Upper lobe of right lung (tissue), 1 donor: ENCODE measurements around the gene NDUFAF2. TPM values are rescaled to one million over a fixed set of nuclear protein-coding genes. Genes with fewer than 3 reads are reported as not detected.

Experiments used
- ATAC-seq: fragments of 200-7000 bp; cut with Tn5 transposase; one replicate; pipeline ENCODE4 v1.9.1; 2020; ENCODE audit warnings: mild to moderate bottlenecking, moderate library complexity
- DNase-seq: peaks from one replicate; pipeline ENCODE4 v3.0.0-alpha.2; 2020
- H3K27ac ChIP-seq: fragments of 200-600 bp; one replicate; pipeline ENCODE4 v1.8.0; 2022
- H3K27me3 ChIP-seq: fragments of 200-600 bp; one replicate; pipeline ENCODE4 v1.8.0; 2022; ENCODE audit warnings: mild to moderate bottlenecking
- H3K36me3 ChIP-seq: fragments of 200-600 bp; one replicate; pipeline ENCODE4 v1.8.0; 2022
- H3K4me1 ChIP-seq: fragments of 200-600 bp; one replicate; pipeline ENCODE4 v1.8.0; 2022
- H3K4me3 ChIP-seq: fragments of 200-600 bp; one replicate; pipeline ENCODE4 v1.8.0; 2022; ENCODE audit warnings: mild to moderate bottlenecking
- H3K9me3 ChIP-seq: fragments of 200-600 bp; one replicate; pipeline ENCODE4 v1.8.0; 2022
- intact Hi-C: fragments of 100-400 bp; cut with DNase I; formaldehyde crosslinking; loops from one replicate; pipeline ENCODE4 v1.11.0; 2022
- total RNA-seq: library from RNA; stranded (reverse); fragmentation: NEBNext Ultra II Directional; extraction: Animal tissue kit (Norgen Biotek cat#: 25700); gene quantifications from one replicate; pipeline ENCODE4 v1.2.1, GENCODE V29; 2021
- TF ChIP-seq, protein P1 (sequence below): fragments of 200-600 bp; IDR thresholded peaks from one replicate; pipeline ENCODE4 v1.8.0; 2022; ENCODE audit warnings: antibody characterized with exemption
- donor health status: DM: no; HTN: yes; CAD: no; lungs with severe emphysema.

NDUFAF2 gene
- total RNA-seq, 1 donor from 2014 or later = 17.9 TPM

GRCh38 chr5:61171479-61171878 lies 226.5 kb downstream of the NDUFAF2 start:
- ATAC-seq (no peak), DNase-seq (no peak)
- intact Hi-C loops = no loop called here
- Histone ChIP-seq H3K9me3 (no peaks in the 10 kb centered on the region), H3K27ac (no peak overlapping the region), H3K4me3 (no peak overlapping the region), H3K36me3 (no peaks in the 10 kb centered on the region), H3K27me3 (no peaks in the 10 kb centered on the region), H3K4me1 (no peaks in the 10 kb centered on the region)
- TF ChIP-seq, protein P1, sequence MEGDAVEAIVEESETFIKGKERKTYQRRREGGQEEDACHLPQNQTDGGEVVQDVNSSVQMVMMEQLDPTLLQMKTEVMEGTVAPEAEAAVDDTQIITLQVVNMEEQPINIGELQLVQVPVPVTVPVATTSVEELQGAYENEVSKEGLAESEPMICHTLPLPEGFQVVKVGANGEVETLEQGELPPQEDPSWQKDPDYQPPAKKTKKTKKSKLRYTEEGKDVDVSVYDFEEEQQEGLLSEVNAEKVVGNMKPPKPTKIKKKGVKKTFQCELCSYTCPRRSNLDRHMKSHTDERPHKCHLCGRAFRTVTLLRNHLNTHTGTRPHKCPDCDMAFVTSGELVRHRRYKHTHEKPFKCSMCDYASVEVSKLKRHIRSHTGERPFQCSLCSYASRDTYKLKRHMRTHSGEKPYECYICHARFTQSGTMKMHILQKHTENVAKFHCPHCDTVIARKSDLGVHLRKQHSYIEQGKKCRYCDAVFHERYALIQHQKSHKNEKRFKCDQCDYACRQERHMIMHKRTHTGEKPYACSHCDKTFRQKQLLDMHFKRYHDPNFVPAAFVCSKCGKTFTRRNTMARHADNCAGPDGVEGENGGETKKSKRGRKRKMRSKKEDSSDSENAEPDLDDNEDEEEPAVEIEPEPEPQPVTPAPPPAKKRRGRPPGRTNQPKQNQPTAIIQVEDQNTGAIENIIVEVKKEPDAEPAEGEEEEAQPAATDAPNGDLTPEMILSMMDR = no peak

GRCh38 chr5:61176631-61177030 lies 231.6 kb downstream of the NDUFAF2 start:
- DNase-seq (no peak), ATAC-seq (peak; percentile 12)
- intact Hi-C loops = no loop called here

GRCh38 chr5:61177070-61177469 lies 232.1 kb downstream of the NDUFAF2 start:
- H3K9me3 ChIP-seq = no peaks in the 10 kb centered on the region
- no peak overlapping the region for H3K4me3 ChIP-seq
- TF ChIP-seq, protein P1 = no peak
- H3K4me1 ChIP-seq = no peaks in the 10 kb centered on the region
- intact Hi-C loops = no loop called here
- H3K27me3 ChIP-seq = no peaks in the 10 kb centered on the region
- ATAC-seq (no peak), DNase-seq (no peak)
- no peaks in the 10 kb centered on the region for H3K36me3 ChIP-seq
- no peak overlapping the region for H3K27ac ChIP-seq

More at GRCh38 chr5:61176631-61177030, 231.6 kb downstream of the NDUFAF2 start:
- no peaks in the 10 kb centered on the region for H3K4me1 ChIP-seq
- H3K9me3 ChIP-seq = no peaks in the 10 kb centered on the region
- TF ChIP-seq, protein P1 = no peak
- H3K27me3 ChIP-seq = no peaks in the 10 kb centered on the region
- no peak overlapping the region for H3K27ac ChIP-seq
- H3K36me3 ChIP-seq = no peaks in the 10 kb centered on the region
- no peak overlapping the region for H3K4me3 ChIP-seq

DNA sequence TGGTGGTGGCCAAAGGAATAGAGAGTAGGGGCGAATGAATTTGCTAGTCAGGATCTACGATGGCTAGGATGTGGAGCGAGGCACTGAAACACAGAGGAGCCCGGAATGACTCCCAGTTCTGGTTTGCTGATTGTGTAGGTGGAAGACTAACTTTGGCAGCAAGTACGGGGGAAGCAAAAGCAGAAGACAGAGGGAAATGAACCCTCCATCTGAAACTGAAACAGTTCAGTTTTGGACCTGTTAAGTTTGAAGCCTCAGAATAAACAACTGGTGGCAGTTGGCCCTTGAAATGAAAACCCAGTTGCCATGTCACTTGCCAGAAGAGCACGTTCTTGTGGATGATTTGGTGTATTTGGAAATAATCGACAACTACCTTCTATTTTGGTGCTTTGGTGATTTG lies 232.7 kb downstream of the NDUFAF2 start:
- Histone ChIP-seq H3K27ac (no peak overlapping the region), H3K4me3 (no peak overlapping the region), H3K4me1 (no peaks in the 10 kb centered on the region), H3K27me3 (no peaks in the 10 kb centered on the region), H3K9me3 (no peaks in the 10 kb centered on the region), H3K36me3 (no peaks in the 10 kb centered on the region)
- intact Hi-C loops = no loop called here
- ATAC-seq (peak; percentile 74), DNase-seq (no peak)
- TF ChIP-seq, protein P1 = no peak

DNA sequence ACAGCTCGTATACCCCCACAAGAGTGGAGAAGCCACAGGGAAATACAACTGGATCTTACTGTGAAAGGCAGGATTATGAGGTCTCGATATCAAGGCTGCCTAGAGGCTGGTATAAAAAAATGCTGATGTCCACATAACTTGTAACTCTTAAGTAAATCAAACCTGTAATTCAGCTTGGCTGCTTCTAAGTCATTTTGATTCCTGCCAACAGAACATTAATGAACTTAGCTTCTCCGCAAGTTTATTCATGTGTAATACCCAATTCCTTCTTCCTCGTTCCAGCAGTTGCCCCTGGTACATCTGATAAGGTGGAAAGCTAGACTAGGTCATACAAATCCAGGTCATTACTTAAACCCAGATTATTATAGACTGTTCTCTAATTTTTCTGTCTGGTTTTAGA lies 233.7 kb downstream of the NDUFAF2 start:
- intact Hi-C loops = no loop called here
- no peak overlapping the region for H3K4me3 ChIP-seq
- TF ChIP-seq, protein P1 = no peak
- no peak for ATAC-seq
- H3K36me3 ChIP-seq = no peaks in the 10 kb centered on the region
- no peak for DNase-seq
- H3K27me3 ChIP-seq = no peaks in the 10 kb centered on the region
- no peak overlapping the region for H3K27ac ChIP-seq
- H3K4me1 ChIP-seq = no peaks in the 10 kb centered on the region
- H3K9me3 ChIP-seq = no peaks in the 10 kb centered on the region

DNA sequence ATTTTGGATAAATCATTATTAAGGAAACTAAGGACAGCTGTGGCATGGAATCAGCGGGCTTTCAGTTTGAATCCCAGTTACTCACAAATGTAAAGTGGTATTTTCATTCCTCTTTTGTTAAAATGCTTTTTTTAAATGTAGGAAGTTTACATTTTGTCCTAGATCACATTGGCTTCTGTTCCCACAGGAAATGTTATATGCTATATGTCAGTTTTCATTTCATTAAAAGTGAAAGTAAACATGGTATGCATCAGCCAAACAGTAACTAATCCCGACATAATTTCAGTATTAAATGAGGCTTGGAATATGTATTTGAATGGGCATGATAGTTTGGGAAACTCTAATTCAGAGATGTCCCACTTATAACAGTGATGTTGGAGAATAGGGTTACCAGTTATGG lies 235.9 kb downstream of the NDUFAF2 start:
- intact Hi-C loops = no loop called here
- H3K4me3 ChIP-seq = peak overlapping the region; percentile 14
- DNase-seq = no peak

More for the DNA sequence above, 235.9 kb downstream of the NDUFAF2 start:
- H3K36me3 ChIP-seq = no peaks in the 10 kb centered on the region
- H3K9me3 ChIP-seq = no peaks in the 10 kb centered on the region
- TF ChIP-seq, protein P1 = no peak
- no peak overlapping the region for H3K27ac ChIP-seq
- ATAC-seq = no peak
- H3K27me3 ChIP-seq = no peaks in the 10 kb centered on the region
- no peaks in the 10 kb centered on the region for H3K4me1 ChIP-seq
